HepG2 (cell line): ENCODE results near the gene ALPL. TPM values are rescaled to one million over a fixed set of nuclear protein-coding genes. Genes with fewer than 3 reads are reported as not detected.

Experiments used
- ETV6 ChIP-seq: sonication (generic); formaldehyde crosslinking; conservative IDR thresholded peaks from 2 replicates; pipeline ENCODE4 v1.4.0; 2020; ENCODE audit warnings: missing genetic modification reagents
- GPBP1L1 ChIP-seq: sonication (generic); formaldehyde crosslinking; IDR thresholded peaks from 2 replicates; pipeline ENCODE4 v1.5.0; 2020; ENCODE audit warnings: mild to moderate bottlenecking, missing genetic modification reagents
- GTF3A ChIP-seq: sonication (generic); formaldehyde crosslinking; conservative IDR thresholded peaks from 2 replicates; pipeline ENCODE4 v1.4.0; 2020; ENCODE audit warnings: mild to moderate bottlenecking, missing genetic modification reagents
- IRX3 ChIP-seq: sonication (generic); formaldehyde crosslinking; IDR thresholded peaks from 2 replicates; pipeline ENCODE4 v1.8.1; 2023; ENCODE audit warnings: mild to moderate bottlenecking, low read depth, missing genetic modification reagents, borderline replicate concordance
- KMT2A ChIP-seq: sonication (generic); formaldehyde crosslinking; IDR thresholded peaks from 2 replicates; pipeline ENCODE4 v1.4.0; 2020; ENCODE audit warnings: missing genetic modification reagents
- MIER2 ChIP-seq: IDR thresholded peaks from 2 replicates; pipeline ENCODE4 v1.6.1; 2016; ENCODE audit warnings: missing biosample characterization, missing genetic modification reagents
- NFE2L2 ChIP-seq: fragments of 150-350 bp; IDR thresholded peaks from 2 replicates; pipeline ENCODE4 v1.6.1; 2014; ENCODE audit warnings: low read length
- PLSCR1 ChIP-seq: sonication (generic); formaldehyde crosslinking; IDR thresholded peaks from 2 replicates; pipeline ENCODE4 v1.5.0; 2020; ENCODE audit warnings: missing genetic modification reagents, mild to moderate bottlenecking, borderline replicate concordance
- SP4 ChIP-seq: sonication (generic); formaldehyde crosslinking; IDR thresholded peaks from 2 replicates; pipeline ENCODE4 v1.8.1; 2023; ENCODE audit warnings: mild to moderate bottlenecking, missing genetic modification reagents
- TAF1 ChIP-seq: sonication (generic); formaldehyde crosslinking; IDR thresholded peaks from 2 replicates; pipeline ENCODE4 v1.4.0; 2020; ENCODE audit warnings: missing genetic modification reagents
- TBL1XR1 ChIP-seq: fragments of 150-350 bp; IDR thresholded peaks from 2 replicates; pipeline ENCODE4 v1.6.1; 2014; ENCODE audit warnings: borderline replicate concordance, low read length; ENCODE audit not compliant: partially characterized antibody
- TCF7L2 ChIP-seq: IDR thresholded peaks from 2 replicates; pipeline ENCODE4 v1.6.1; 2011; ENCODE audit warnings: mild to moderate bottlenecking, low read depth, low read length, moderate library complexity
- THAP11 ChIP-seq: IDR thresholded peaks from 2 replicates; pipeline ENCODE4 v1.6.1; 2016; ENCODE audit warnings: missing biosample characterization, missing genetic modification reagents
- ZBTB3 ChIP-seq: sonication (generic); formaldehyde crosslinking; IDR thresholded peaks from 2 replicates; pipeline ENCODE4 v1.4.0; 2020; ENCODE audit warnings: low read depth, mild to moderate bottlenecking, moderate library complexity, missing genetic modification reagents, borderline replicate concordance
- ZNF318 ChIP-seq: sonication (generic); formaldehyde crosslinking; IDR thresholded peaks from 2 replicates; pipeline ENCODE4 v1.4.0; 2020; ENCODE audit warnings: mild to moderate bottlenecking, missing genetic modification reagents
- ZNF326 ChIP-seq: sonication (generic); formaldehyde crosslinking; IDR thresholded peaks from 2 replicates; pipeline ENCODE4 v1.4.0; 2020; ENCODE audit warnings: missing genetic modification reagents, borderline replicate concordance
- ZNF468 ChIP-seq: sonication (generic); formaldehyde crosslinking; IDR thresholded peaks from 2 replicates; pipeline ENCODE4 v1.8.0; 2022; ENCODE audit warnings: mild to moderate bottlenecking, moderate library complexity, missing genetic modification reagents
- ZNF484 ChIP-seq: sonication (generic); formaldehyde crosslinking; IDR thresholded peaks from 2 replicates; pipeline ENCODE4 v1.5.1; 2020; ENCODE audit warnings: mild to moderate bottlenecking, low read depth, missing genetic modification reagents, borderline replicate concordance
- ZNF674 ChIP-seq: sonication (generic); formaldehyde crosslinking; IDR thresholded peaks from 2 replicates; pipeline ENCODE4 v1.5.0; 2020; ENCODE audit warnings: low read depth, mild to moderate bottlenecking, missing genetic modification reagents
- ZNF878 ChIP-seq: sonication (generic); formaldehyde crosslinking; IDR thresholded peaks from 2 replicates; pipeline ENCODE4 v1.8.1; 2023; ENCODE audit warnings: mild to moderate bottlenecking, missing genetic modification reagents, moderate library complexity
- ZSCAN20 ChIP-seq: sonication (generic); formaldehyde crosslinking; IDR thresholded peaks from 2 replicates; pipeline ENCODE4 v1.4.0; 2020; ENCODE audit warnings: missing genetic modification reagents, mild to moderate bottlenecking, borderline replicate concordance
- polyA plus RNA-seq, 8 experiments: library from polyadenylated mRNA; depleted of rRNA in 3 of 8; stranded (reverse) in 7 of 8; unstranded in 1 of 8; fragments of >200 nt; fragmentation: Illumina TruSeq in 4 of 8; extraction: Trizol in 4 of 8; gene quantifications; 2 replicates each; pipeline versions ENCODE4 v1.2.1 to v1.2.3, GENCODE V29; 2011 to 2016; ENCODE audit warnings: low read depth in 4 of 8, missing spikeins in 1 of 8, mixed read lengths in 1 of 8; ENCODE audit not compliant: insufficient read depth in 1 of 8
- total RNA-seq, 5 experiments: library from RNA; depleted of rRNA; stranded (reverse); fragments of >200 nt; fragmentation: Illumina TruSeq; extraction: Trizol; gene quantifications; 2 replicates each; pipeline ENCODE4 v1.2.3, GENCODE V29; 2016; ENCODE audit warnings: low read depth in 1 of 5

ALPL gene
- total and polyA plus RNA-seq, 2 of the 13 experiments (the other 11 are each of a cell fraction or from before 2014, with no cell fraction given) = 0.12 TPM; not detected in 1

- TF ChIP-seq ZNF318 (CRISPR knock-in tag) = 0 out of 2 replicates have a peak, but pooled peaks have one; percentile 72
- no peak for TF ChIP-seq ZNF468 (CRISPR knock-in tag)
- TF ChIP-seq KMT2A = no peak
- TF ChIP-seq THAP11 (CRISPR knock-in tag) = peak; percentile 69; the same call in 1 of the 2 replicates
- no peak for TF ChIP-seq SP4 (CRISPR knock-in tag)
- no peak for TF ChIP-seq TAF1 (CRISPR knock-in tag)
- no peak for TF ChIP-seq ZNF674 (CRISPR knock-in tag)
- TF ChIP-seq GTF3A (CRISPR knock-in tag) = no peak
- no peak for TF ChIP-seq NFE2L2
- TF ChIP-seq TCF7L2 = no peak
- no peak for TF ChIP-seq PLSCR1 (CRISPR knock-in tag)
- no peak for TF ChIP-seq ZSCAN20
- TF ChIP-seq IRX3 = no peak
- TF ChIP-seq ZNF878 (CRISPR knock-in tag) = peak; percentile 20; the same call in 1 of the 2 replicates
- TF ChIP-seq TBL1XR1 = peak; percentile 16
- no peak for TF ChIP-seq ZNF326 (CRISPR knock-in tag)
- TF ChIP-seq MIER2 = peak; percentile 34; the same call in 1 of the 2 replicates
- TF ChIP-seq ZNF484 = no peak
- no peak for TF ChIP-seq ETV6 (CRISPR knock-in tag)
- TF ChIP-seq ZBTB3 = peak; percentile 99
- TF ChIP-seq GPBP1L1 (CRISPR knock-in tag) = no peak
These were observed 114.3 kb downstream of the ALPL start (continued) for GRCh38 chr1:21623410-21623961.
